Sigmoid colon (tissue), 7 donors: ENCODE measurements around the gene LRRC28. TPM values are rescaled to one million over a fixed set of nuclear protein-coding genes. Genes with fewer than 3 reads are reported as not detected.
A peak's percentile ranks its signal among the peaks of the same experiment; 100 is the strongest.

Experiments
- DNase-seq: peaks from one replicate; pipeline ENCODE4 v3.0.0-alpha.2; 2019
- H3K27ac ChIP-seq, 4 donors: fragments of 200-600 bp; sonication (generic); one replicate each; pipeline ENCODE4 v1.5.1; 2016 to 2019; ENCODE audit warnings: mild to moderate bottlenecking in 1 of 4
- H3K27me3 ChIP-seq, 3 donors: fragments of 200-600 bp; sonication (generic); one replicate each; pipeline ENCODE4 v1.5.1; 2019; ENCODE audit warnings: mild to moderate bottlenecking in 1 of 3
- H3K36me3 ChIP-seq, 4 donors: fragments of 200-600 bp; sonication (generic); one replicate each; pipeline ENCODE4 v1.5.1; 2016 to 2019
- H3K4me1 ChIP-seq, 4 donors: fragments of 200-600 bp; sonication (generic); one replicate each; pipeline ENCODE4 v1.5.1; 2017 to 2019
- H3K4me3 ChIP-seq, 4 donors: fragments of 200-600 bp; sonication (generic); one replicate each; pipeline ENCODE4 v1.5.1; 2017 to 2019; ENCODE audit warnings: mild to moderate bottlenecking in 2 of 4, moderate library complexity in 1 of 4
- H3K9me3 ChIP-seq, 4 donors: fragments of 200-600 bp in 3 of 4; sonication (generic) in 3 of 4; one replicate each; pipeline versions ENCODE4 v1.5.1 to v1.6.1; 2013 to 2019
- CTCF ChIP-seq, 4 experiments: fragments of 450-650 bp in 3 of 4; fragments of 200-600 bp in 1 of 4; IDR thresholded peaks; one replicate each; pipeline ENCODE4 v1.5.1; 2016 to 2019; ENCODE audit warnings: antibody characterized with exemption in 4 of 4, mild to moderate bottlenecking in 3 of 4, moderate library complexity in 2 of 4
- EP300 ChIP-seq, 4 donors: sonication (generic); formaldehyde crosslinking; IDR thresholded peaks; one replicate each; pipeline ENCODE4 v1.6.1; 2017; ENCODE audit warnings: antibody characterized with exemption in 4 of 4
- POLR2A ChIP-seq, 2 donors: fragments of 450-650 bp; IDR thresholded peaks; one replicate each; pipeline ENCODE4 v1.6.1; 2016; ENCODE audit warnings: antibody characterized with exemption in 2 of 2, mild to moderate bottlenecking in 2 of 2, moderate library complexity in 2 of 2
- POLR2AphosphoS5 ChIP-seq, 4 donors: sonication (generic); formaldehyde crosslinking; IDR thresholded peaks; one replicate each; pipeline ENCODE4 v1.6.1; 2017; ENCODE audit warnings: antibody characterized with exemption in 4 of 4
- WGBS, 2 donors: extraction: QIAGEN DNeasy Blood & Tissue Kit; methylation state at CpG; one replicate each; pipeline ENCODE4 v1.1.7; 2013; 5-methylcytosine and 5-hydroxymethylcytosine counted together
- intact Hi-C: fragments of 100-400 bp; cut with DNase I; formaldehyde crosslinking; loops from one replicate; pipeline ENCODE4 v1.15.1; 2023
- polyA plus RNA-seq, 3 donors: library from polyadenylated mRNA; stranded (reverse); fragments of 200-250 nt; gene quantifications; one replicate each; pipeline ENCODE4 v1.2.3, GENCODE V29; 2013
- total RNA-seq, 4 donors: library from RNA; depleted of rRNA; stranded (reverse); fragments of >200 nt; gene quantifications; one replicate each; pipeline ENCODE4 v1.1.0, GENCODE V29; 2016
- donor health status: healthy with polysubstance abuse.
- donor health status: Bipolar disorder and iron deficiency.
- donor health status: healthy.

The LRRC28 gene
- total and polyA plus RNA-seq, 7 donors: 13.6 to 52.3 (median 24.4) TPM

- Histone ChIP-seq H3K4me3 (peak overlapping the region; percentile 71 to 80 (median 72)), H3K36me3 (peaks cover 0 to 11% (median 2%) of the 10 kb centered on the region in 4 donors), H3K27me3 (no peaks in the 10 kb centered on the region), H3K9me3 (no peaks in the 10 kb centered on the region), H3K27ac (peak overlapping the region in 3 of 4 donors; percentile 90 to 95 (median 94)), H3K4me1 (peaks cover 0 to 45% (median 29%) of the 10 kb centered on the region in 4 donors)
- TF ChIP-seq POLR2A (IDR thresholded peaks at IDR 0.05) (no peak), POLR2AphosphoS5 (IDR thresholded peaks at IDR 0.05) (no peak), CTCF (IDR thresholded peaks at IDR 0.05) (no peak), EP300 (IDR thresholded peaks at IDR 0.05) (no peak)
- intact Hi-C loops: no loop called here
- WGBS, 2 donors: 19 to 52% methylated on average over 7 of the region's 7 CpGs
- no peak for DNase-seq
These were observed 1.0 kb downstream of the LRRC28 start for GRCh38 chr15:99252326-99252725.

- TF ChIP-seq CTCF (IDR thresholded peaks at IDR 0.05) (no peak), EP300 (IDR thresholded peaks at IDR 0.05) (no peak), POLR2AphosphoS5 (IDR thresholded peaks at IDR 0.05) (no peak), POLR2A (IDR thresholded peaks at IDR 0.05) (no peak)
- DNase-seq: no peak
- H3K4me3 ChIP-seq: no peak overlapping the region
- H3K36me3 ChIP-seq: peaks cover 0 to 11% (median 2%) of the 10 kb centered on the region in 4 donors
- peaks cover 0 to 33% (median 20%) of the 10 kb centered on the region in 4 donors for H3K4me1 ChIP-seq
- no peaks in the 10 kb centered on the region for H3K27me3 ChIP-seq
- intact Hi-C loops: no loop called here
- 86 to 89% methylated on average over 6 of the region's 6 CpGs for WGBS, 2 donors
- no peak overlapping the region for H3K27ac ChIP-seq
- H3K9me3 ChIP-seq: no peaks in the 10 kb centered on the region
These were observed 2.3 kb downstream of the LRRC28 start for GRCh38 chr15:99253381-99254090.

- TF ChIP-seq POLR2A (IDR thresholded peaks at IDR 0.05) (no peak), POLR2AphosphoS5 (IDR thresholded peaks at IDR 0.05) (no peak), CTCF (IDR thresholded peaks at IDR 0.05) (no peak), EP300 (IDR thresholded peaks at IDR 0.05) (no peak)
These were observed 5.9 kb downstream of the LRRC28 start for GRCh38 chr15:99257107-99257750.

GRCh38 chr15:99264125-99264524 lies 12.8 kb downstream of the LRRC28 start:
- no peaks in the 10 kb centered on the region for H3K36me3 ChIP-seq
- no peaks in the 10 kb centered on the region for H3K9me3 ChIP-seq
- DNase-seq: no peak
- intact Hi-C loops: no loop called here
- no peak overlapping the region for H3K27ac ChIP-seq
- H3K4me3 ChIP-seq: no peak overlapping the region
- no peaks in the 10 kb centered on the region for H3K27me3 ChIP-seq
- no peaks in the 10 kb centered on the region for H3K4me1 ChIP-seq
- TF ChIP-seq CTCF (IDR thresholded peaks at IDR 0.05): no peak
- TF ChIP-seq EP300 (IDR thresholded peaks at IDR 0.05): no peak
- TF ChIP-seq POLR2A (IDR thresholded peaks at IDR 0.05): no peak
- TF ChIP-seq POLR2AphosphoS5 (IDR thresholded peaks at IDR 0.05): no peak
- 83 to 95% methylated on average over 5 of the region's 5 CpGs for WGBS, 2 donors

More at GRCh38 chr15:99257107-99257750, 5.9 kb downstream of the LRRC28 start:
- intact Hi-C loops: no loop called here
- Histone ChIP-seq H3K4me3 (no peak overlapping the region), H3K4me1 (peaks cover 0 to 17% (median 8%) of the 10 kb centered on the region in 4 donors), H3K9me3 (no peaks in the 10 kb centered on the region), H3K27me3 (no peaks in the 10 kb centered on the region), H3K27ac (no peak overlapping the region), H3K36me3 (peaks cover 0 to 11% (median 2%) of the 10 kb centered on the region in 4 donors)
- 40 to 78% methylated on average over 12 of the region's 12 CpGs for WGBS, 2 donors
- DNase-seq: no peak
